Stimulated activated CD4-positive, alpha-beta T cell treated with anti-CD3 and anti-CD28 coated beads, Interleukin-4, amount 100 ng/mL, for 24 hours (primary cell): Measurements from ENCODE around the gene CYB561D1.

Experiments
- DNase-seq: peaks from one replicate; pipeline ENCODE4 v3.0.0-alpha.2; 2020

Gene CYB561D1

DNA sequence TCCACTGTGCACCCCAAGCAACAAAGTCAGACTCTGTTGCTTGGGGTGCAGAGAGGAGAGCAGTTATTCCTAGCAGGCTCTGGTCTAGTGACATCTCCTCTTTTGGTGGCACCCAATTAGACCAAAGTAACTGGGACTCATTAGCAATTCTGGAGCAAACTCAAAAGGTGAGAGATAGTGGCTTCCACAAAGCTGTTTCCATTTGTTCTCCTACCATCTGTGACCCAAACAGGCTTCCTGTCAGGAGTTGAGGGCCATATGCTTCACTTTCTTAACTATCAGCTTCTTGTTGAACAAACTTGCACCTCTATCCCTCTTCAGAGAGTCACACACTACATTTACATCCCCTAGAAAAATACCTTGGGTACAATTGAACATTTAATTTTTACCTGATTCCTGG is 11.7 kb upstream of the CYB561D1 start:
- no peak for DNase-seq

GRCh38 chr1:109482791-109483671 is 10.9 kb upstream of the CYB561D1 start:
- peak; percentile 33 for DNase-seq

GRCh38 chr1:109483672-109484518 is 10.0 kb upstream of the CYB561D1 start, which contains the start of gene ATXN7L2:
TSS of gene ATXN7L2 (plus strand) at chr1:109483905. CDS start at chr1:109483954, 49 bp downstream.
- peak; percentile 89 for DNase-seq

DNA sequence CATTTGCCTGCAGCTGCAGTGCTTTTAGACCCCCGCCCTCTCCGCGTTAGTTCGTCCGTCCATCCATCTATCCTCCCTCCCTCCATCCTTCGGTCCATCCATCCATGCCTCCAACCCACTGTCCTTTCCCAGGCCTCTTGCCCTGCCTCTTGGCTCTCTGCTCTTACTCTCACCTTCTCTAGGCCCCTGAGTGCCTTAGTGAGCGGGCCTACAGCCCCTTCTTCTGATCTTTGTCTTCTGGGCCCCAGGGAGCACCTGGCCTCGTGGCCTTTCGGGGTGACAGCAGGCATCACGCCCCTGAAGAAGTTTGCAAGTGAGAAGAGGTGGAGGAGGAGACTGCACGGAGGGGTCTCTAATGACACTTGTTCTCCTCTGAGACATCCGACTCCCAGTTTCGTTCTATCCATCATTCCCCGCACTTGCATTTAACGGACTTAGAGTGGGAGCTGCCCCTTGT is 9.3 kb upstream of the CYB561D1 start:
- DNase-seq: no peak

DNA sequence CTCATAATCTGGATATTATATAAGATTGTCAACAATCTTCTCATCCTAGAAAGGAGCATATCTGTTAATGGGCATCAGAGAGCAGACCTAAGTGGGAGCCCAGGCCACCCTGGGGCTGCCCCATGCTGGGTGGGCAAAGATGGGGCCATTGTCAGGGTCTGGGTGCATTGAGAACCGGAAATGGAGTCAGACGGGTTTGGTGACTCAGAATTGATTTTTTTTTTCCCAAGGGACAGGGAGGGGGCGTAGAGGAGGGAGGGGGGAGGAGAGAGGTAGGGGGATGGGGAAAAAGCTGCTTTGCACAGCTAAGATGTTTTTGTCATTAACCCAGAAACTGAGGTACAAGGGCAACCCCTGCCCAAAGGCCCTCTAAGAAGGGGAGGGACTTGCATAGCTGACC is 8.9 kb upstream of the CYB561D1 start:
- DNase-seq: no peak

- no peak for DNase-seq
Observed at GRCh38 chr1:109487261-109487660, 6.6 kb upstream of the CYB561D1 start.

DNA sequence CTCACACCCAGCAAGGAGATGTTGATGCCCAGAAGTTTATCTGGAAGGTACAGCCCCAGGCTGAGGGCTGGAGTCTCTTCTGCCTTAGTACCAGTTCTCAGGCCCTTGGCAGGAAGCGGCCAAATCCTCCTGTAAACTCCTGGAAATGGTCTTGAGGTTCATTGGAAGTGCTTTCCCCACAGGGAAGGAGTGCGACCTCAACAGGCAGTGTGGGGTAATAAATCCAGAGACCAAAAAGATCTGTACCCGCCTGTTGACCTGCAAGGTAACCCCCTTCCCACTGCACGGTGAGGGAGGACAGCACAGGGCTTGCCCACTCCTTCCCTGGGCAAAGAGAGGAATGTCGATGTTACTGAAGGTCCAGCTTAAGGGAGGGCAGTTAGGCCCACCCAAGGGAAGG is 5.7 kb upstream of the CYB561D1 start:
- no peak for DNase-seq

DNA sequence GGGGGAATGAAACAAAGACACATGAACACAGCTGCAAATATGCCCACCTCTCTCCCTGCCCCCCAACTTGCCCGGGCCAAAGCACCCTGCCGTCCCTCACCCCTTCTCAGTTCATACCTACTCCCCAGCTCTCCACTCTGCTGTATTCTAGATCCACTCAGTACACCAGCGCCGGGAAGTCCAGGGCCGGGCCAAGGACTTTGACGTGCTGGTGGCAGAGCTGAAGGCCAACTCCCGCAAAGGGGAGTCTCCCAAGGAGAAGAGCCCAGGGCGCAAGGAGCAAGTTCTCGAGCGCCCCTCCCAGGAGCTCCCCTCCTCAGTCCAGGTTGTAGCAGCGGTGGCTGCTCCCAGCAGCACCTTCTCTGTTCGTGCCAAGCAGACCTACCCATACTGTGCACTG is 5.2 kb upstream of the CYB561D1 start:
- no peak for DNase-seq

DNA sequence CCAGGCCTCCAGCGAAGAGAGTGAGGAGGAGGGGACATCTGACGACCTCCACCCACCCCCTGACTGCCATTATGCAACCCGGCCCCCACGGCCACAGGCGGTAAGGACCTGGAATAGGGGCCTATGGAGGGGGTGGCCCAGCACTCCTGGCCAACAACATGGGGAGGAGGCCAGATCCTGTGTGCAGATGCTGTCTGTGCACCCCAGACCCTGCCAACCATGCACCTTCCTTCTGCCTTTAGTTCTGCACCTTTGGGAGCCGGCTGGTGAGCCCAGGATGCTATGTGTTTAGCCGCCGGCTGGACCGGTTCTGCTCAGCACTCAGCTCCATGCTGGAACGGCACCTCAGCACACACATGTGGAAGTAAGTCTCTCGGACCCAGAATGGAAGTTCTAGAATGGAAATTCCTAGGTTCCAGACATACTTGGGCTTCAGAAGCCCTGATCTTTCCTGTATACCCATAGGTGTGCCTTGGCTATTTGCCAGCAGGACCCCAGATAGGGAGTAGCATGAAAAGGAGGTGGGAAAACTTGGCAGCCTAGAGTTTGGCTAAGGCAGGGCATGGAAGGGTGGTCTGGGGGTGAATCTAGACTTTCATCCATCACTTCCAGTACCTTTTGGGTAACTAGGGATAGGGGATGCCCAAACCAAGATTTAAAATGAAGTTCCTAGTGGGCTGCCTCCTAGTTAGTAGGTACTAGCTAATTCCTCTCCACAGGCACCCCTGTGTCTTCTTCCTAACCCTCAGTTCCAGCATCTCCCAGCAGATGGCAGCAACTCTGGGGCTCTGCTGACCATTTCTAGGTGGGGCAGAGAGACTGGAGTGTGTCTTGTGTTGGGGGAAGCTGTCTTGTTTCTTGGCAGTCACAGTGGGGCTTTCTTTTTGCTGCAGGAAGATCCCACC is 3.6 kb upstream of the CYB561D1 start:
- DNase-seq: peak; percentile 78

- DNase-seq: no peak
Observed at GRCh38 chr1:109490934-109491302, 3.0 kb upstream of the CYB561D1 start.

DNA sequence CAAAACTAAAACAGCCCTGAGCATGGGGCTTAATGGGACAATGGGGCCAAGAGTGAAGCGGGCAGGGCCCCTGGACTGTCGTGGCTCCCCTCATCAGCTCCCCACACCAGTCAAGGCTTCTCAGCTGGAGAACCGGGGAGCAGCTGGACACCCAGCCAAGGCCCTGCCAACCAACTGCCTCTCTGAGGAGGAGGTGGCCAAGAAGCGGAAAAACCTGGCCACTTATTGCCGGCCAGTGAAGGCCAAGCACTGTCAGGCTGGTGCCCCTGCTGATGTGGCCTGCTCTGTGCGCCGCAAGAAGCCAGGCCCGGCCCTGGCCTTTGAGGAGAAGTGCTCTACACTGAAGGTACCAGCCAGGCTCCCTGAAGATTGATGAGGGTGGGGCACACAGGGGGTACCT is 2.5 kb upstream of the CYB561D1 start:
- DNase-seq: no peak

GRCh38 chr1:109492779-109493178 is 1.1 kb upstream of the CYB561D1 start:
- no peak for DNase-seq

GRCh38 chr1:109493227-109493626 is 667 bp upstream of the CYB561D1 start:
- no peak for DNase-seq

- DNase-seq: no peak
Observed at GRCh38 chr1:109495738-109496137, 1.8 kb downstream of the CYB561D1 start.

- no peak for DNase-seq
Observed at GRCh38 chr1:109497449-109498160, 3.7 kb downstream of the CYB561D1 start.

- no peak for DNase-seq
Observed at GRCh38 chr1:109498161-109498801, 4.4 kb downstream of the CYB561D1 start.

GRCh38 chr1:109499081-109499480 is 5.2 kb downstream of the CYB561D1 start:
- no peak for DNase-seq

DNA sequence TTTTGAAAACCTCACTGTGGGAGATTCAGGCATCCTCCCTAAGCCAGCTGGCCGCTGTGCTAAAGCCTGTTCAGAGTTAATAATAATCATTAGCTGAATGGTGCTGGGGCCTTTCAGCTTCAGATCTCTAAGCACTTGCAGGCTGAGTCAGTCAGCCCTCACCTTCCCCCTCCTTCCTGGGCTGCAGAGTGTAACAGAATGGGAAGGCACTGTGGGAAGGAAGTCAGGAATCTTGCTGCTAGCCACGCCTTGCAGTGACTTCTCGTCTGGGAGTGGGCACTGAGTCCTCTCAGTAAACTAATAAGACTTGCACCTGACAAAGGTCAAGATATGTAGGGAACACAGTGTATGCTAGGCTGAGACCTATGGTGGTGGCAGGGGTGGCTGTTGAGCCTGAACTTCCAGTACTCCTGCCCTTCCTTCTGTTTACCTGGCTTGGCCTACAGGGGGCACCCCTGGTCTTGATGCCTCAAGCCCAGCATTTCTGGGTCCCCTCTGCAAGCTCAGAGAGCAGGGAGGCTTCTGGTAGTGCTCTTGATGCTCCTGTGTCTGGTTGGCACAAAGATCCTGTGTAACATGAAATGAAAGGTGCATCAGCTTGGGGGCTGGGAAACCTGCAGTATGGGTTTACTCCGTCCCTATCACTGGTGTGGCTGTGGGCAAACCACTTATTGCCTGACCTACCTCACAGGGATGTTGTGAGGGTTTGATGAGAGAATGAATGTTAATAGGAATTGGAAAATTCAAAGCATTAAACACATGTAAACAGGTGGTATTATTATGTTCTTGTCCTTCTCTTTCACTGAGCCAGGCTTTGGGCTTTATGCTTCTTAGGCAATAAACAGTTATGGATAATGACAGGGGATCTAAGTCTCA is 6.0 kb downstream of the CYB561D1 start:
- peak; percentile 63 for DNase-seq

GRCh38 chr1:109500941-109501381 is 7.1 kb downstream of the CYB561D1 start:
- DNase-seq: no peak

DNA sequence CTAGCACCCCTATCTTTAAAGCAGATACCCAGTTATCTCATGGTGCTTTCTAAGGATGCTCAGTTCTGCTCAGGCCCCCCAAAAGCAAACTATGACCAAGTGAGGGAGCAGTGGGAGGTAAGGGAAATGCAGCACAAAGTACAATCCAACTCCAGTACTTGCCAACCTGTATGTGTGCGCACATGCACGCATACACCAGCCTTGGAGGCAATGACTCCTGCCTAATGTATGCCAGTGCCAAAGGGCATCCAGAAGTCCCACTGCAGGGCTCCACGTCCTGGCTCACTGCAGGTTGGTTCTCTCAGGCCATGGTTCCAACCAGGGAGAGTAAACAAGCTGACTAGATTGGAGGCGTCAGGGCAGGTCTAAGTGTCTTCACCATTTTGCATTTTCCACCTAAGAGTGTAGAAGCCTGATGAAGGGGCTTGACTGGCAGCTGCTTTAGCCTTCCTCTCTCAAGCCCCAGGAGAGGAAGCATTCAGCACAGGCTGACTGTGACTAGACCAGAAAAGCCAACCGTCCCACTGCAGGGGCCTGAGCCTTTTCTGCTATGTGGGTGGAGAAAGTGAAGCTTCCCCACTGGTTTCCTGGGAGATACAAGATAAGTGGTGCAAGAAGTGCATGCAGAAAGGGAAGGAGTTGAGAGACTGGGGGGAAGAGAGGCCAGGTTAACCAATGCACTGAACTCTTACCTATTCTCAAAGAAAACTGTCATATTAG is 7.9 kb downstream of the CYB561D1 start:
- DNase-seq: no peak
